Measurements from ENCODE around the gene PDS5A. TPM values are rescaled to one million over a fixed set of nuclear protein-coding genes. Genes with fewer than 3 reads are reported as not detected.

Gene PDS5A
- total RNA-seq, 1 experiment from 2014 or later: 98.3 TPM

DNA sequence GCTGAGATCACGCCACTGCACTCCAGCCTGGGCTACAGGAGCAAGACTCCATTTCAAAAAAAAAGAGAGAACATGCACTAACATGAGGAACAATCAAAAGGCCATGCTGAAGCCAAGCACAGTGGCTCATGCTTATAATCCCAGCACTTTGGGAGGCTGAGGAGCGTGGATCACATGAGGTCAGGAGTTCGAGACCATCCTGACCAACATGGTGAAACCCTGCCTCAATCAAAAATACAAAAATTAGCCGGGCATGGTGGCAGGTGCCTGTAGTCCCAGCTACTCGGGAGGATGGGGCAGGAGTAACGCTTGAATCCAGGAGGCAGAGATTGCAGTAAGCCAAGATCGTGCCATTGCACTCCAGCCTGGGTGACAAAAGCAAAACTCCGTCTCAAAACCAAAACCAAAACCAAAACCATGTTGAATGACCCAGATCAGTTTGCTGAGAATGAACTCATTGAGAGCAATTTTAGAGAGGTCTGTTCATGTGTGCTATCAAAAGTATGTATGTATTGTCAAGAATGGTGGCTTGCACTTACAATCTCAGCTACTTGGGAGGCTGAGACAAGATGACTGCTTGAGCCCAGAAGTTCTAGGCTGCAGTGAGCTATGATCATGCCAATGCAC is 44.8 kb downstream of the PDS5A start:
- ChIA-PET RAD21 (ENCODE audit: low non-redundant PET in 1 of 2, low total read pairs in 2 of 2, uncharacterized antibody in 2 of 2, unreplicated experiment in 2 of 2) (no interaction called here), CTCF (no interaction called here), POLR2A (no interaction called here)
- H4K20me1 ChIP-seq (ENCODE audit: insufficient read depth): peaks cover 18% of the 10 kb centered on the region; the same call in 1 of the 2 replicates
- no peak overlapping the region for H3K4me2 ChIP-seq (ENCODE audit: low read length)
- DNase-seq (ENCODE audit: low read depth, low spot score) (no peak), ATAC-seq (no peak)
- H2AFZ ChIP-seq (ENCODE audit: low read depth, low read length, poor library complexity, severe bottlenecking): no peak overlapping the region
- H3K9me3 ChIP-seq (ENCODE audit: control insufficient read depth in 1 of 2, insufficient read depth in 1 of 2, low read depth in 1 of 2, low read length in 2 of 2): no peaks in the 10 kb centered on the region
- H3K27ac ChIP-seq (ENCODE audit: low read depth, low read length): no peak overlapping the region
- no peaks in the 10 kb centered on the region for H3K27me3 ChIP-seq (ENCODE audit: insufficient read depth, low read length)
- H3K36me3 ChIP-seq (ENCODE audit: control insufficient read depth in 1 of 2, insufficient read depth in 2 of 2, low read length in 2 of 2): peaks cover 0 to 3% of the 10 kb centered on the region in 2 experiments; a peak in 2 of 4 replicates
- H3K4me1 ChIP-seq (ENCODE audit: control insufficient read depth in 1 of 2, insufficient read depth in 2 of 2, low read length in 2 of 2): no peaks in the 10 kb centered on the region
- no peak overlapping the region for H3K4me3 ChIP-seq (replicated peaks in 1 of 2; ENCODE audit: low read depth in 1 of 2, low read length in 2 of 2)
- H3K9me2 ChIP-seq (ENCODE audit: insufficient read depth): no peaks in the 10 kb centered on the region
- no peak overlapping the region for H3K9ac ChIP-seq (ENCODE audit: low read length)
- intact Hi-C loops (cut with micrococcal nuclease): no loop called here
- TF ChIP-seq ZNF274 (IDR thresholded peaks at IDR 0.05; ENCODE audit: low read depth, low read length) (no peak), CEBPB (IDR thresholded peaks at IDR 0.05; ENCODE audit: low read depth) (no peak), YY1 (IDR thresholded peaks at IDR 0.05; ENCODE audit: extremely low read depth, insufficient replicate concordance, low read depth, low read length) (no peak), SP1 (IDR thresholded peaks at IDR 0.05; ENCODE audit: low read depth) (no peak), TCF7L2 (IDR thresholded peaks at IDR 0.05; ENCODE audit: borderline replicate concordance, extremely low read depth, insufficient read depth, insufficient read length) (no peak), ZFX (IDR thresholded peaks at IDR 0.05) (no peak), EGR1 (IDR thresholded peaks at IDR 0.05; ENCODE audit: low read depth) (no peak), SRF (IDR thresholded peaks at IDR 0.05; ENCODE audit: low read depth) (no peak), JUND (IDR thresholded peaks at IDR 0.05) (no peak), POLR2AphosphoS5 (IDR thresholded peaks at IDR 0.05; ENCODE audit: low read depth, low read length) (no peak), EZH2phosphoT487 (IDR thresholded peaks at IDR 0.05; ENCODE audit: borderline replicate concordance) (no peak), EZH2 (IDR thresholded peaks at IDR 0.05) (no peak), RAD21 (IDR thresholded peaks at IDR 0.05; ENCODE audit: low read depth) (no peak)
- TF ChIP-seq, protein P1, sequence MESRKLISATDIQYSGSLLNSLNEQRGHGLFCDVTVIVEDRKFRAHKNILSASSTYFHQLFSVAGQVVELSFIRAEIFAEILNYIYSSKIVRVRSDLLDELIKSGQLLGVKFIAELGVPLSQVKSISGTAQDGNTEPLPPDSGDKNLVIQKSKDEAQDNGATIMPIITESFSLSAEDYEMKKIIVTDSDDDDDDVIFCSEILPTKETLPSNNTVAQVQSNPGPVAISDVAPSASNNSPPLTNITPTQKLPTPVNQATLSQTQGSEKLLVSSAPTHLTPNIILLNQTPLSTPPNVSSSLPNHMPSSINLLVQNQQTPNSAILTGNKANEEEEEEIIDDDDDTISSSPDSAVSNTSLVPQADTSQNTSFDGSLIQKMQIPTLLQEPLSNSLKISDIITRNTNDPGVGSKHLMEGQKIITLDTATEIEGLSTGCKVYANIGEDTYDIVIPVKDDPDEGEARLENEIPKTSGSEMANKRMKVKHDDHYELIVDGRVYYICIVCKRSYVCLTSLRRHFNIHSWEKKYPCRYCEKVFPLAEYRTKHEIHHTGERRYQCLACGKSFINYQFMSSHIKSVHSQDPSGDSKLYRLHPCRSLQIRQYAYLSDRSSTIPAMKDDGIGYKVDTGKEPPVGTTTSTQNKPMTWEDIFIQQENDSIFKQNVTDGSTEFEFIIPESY (IDR thresholded peaks at IDR 0.05; ENCODE audit: extremely low read depth, insufficient replicate concordance, low read length): no peak
- TF ChIP-seq, protein P2, sequence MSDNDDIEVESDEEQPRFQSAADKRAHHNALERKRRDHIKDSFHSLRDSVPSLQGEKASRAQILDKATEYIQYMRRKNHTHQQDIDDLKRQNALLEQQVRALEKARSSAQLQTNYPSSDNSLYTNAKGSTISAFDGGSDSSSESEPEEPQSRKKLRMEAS (IDR thresholded peaks at IDR 0.05): no peak
- TF ChIP-seq, protein P3, sequence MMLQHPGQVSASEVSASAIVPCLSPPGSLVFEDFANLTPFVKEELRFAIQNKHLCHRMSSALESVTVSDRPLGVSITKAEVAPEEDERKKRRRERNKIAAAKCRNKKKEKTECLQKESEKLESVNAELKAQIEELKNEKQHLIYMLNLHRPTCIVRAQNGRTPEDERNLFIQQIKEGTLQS (IDR thresholded peaks at IDR 0.05): no peak
- no TSS peak for BruUV-seq (replicated peaks)
- H3K79me2 ChIP-seq (ENCODE audit: insufficient read depth, low read length): peaks cover 97% of the 10 kb centered on the region

All from HCT116 (cell line).